GM18498 (cell line): ENCODE measurements around the gene TBC1D8.

Experiments
- ATAC-seq: cut with Tn5 transposase; IDR thresholded peaks from one replicate; pipeline ENCODE4 v1.9.1; 2021; ENCODE audit warnings: mild to moderate bottlenecking, moderate library complexity; ENCODE audit not compliant: unreplicated experiment

TBC1D8 gene

DNA sequence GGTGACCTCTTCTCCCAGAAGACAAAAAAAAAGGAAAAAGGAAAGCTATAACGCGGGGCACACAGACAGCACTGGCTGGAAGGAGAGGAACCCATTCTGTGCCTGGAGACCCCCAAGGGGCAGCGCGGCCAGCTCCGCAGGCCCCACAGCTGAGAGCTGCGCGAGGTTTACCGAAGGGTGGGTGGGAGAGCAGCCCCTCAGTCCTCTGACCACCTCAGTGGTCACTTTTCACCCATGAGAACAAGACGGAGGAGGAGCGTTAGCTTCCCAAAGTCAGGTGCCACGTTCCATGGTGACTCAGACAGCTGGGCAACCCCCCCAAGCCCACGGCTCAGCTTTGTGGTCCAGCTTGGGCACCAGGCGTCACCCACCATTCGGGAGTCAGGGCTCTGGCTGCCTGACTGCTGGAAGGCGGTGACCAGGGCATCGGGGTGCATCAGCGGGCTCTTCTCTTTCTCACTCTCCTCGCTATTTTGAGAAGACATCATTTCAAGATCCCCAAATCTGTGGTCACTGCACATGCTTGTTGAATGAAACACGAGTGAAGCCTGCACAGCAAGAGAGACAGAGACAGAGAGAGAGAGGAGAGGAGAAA is 113.9 kb downstream of the TBC1D8 start:
- ATAC-seq: no peak

DNA sequence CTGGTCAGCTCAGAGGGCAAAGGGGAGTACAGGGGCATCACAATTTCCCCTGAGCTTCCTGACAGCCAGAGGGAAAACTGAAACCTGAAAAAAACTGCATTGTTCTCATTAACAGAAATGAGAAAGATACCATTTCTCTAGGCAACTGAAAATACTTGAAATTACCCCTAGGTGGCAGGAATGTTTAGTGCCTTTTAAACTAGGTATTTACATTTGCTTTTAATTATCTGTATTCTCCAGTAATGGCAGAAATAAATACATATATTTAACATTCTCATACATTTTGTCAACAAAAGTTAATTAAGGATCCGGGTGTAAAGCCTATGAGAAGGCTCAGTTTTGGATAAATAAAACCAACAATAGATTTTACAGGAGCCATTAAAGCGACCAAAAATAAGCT is 114.6 kb downstream of the TBC1D8 start:
- no peak for ATAC-seq

DNA sequence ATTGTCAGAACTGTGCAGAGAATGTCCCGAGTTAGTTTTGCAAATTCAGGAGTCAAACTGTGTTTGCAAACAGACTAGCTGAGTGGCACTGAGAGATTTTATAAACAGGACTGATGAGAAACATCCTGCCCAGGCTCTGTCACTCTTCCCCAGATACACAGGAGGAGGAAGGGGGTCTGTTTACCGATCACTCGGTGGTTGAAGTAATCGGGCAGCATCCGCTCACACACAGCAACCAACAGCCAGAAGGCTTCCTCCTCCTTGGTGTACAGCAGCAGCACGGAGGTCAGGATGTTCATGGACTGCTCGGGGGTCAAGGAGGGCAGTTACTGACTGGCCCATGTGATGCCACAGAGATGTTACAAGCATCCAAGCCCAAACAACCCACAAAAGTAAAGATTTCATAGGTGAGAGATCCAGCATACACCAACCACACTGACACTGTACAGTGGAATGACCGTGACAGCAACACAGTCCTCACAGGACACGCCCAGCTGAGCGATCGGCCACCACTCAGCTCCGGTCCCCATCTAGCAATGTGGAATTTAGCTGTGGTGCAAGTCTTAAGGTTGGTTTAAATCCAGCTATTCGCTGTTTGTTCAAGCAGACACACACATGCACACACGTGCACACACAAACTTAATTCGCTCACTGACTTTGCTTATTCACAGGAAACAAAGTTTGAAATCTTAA is 119.0 kb downstream of the TBC1D8 start:
- no peak for ATAC-seq

DNA sequence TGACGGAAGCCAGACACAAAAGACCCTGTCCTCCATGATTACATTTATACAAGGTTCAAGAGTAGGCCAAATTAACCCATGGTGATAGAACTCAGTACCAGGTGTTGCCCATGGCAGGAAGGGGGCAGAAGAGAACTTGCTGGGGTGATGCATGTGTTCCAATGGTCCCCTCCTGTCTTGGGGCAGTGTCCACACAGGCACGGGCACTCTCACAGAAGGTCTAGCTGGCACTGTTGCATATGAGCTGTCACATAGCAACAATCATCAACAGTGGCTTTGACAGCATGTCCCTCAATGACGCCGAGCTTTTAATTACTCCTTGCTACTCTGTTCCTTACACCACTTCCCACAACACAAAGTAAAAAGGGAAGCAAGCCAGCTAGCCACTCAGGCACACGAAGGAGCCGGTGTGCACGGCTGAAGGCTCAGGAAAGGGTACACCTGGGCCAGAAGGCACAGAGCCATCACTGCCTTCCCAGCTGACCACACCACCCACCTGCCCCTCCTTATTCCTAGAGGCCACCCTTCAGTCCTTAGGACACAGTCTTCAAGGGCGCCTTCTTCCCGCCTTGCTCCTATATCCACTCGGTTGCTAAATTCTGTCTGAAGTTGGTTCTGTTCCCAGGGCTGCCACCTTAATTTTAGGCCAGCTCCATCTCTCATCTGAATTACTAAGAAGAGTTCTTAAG is 120.2 kb downstream of the TBC1D8 start:
- ATAC-seq: no peak

DNA sequence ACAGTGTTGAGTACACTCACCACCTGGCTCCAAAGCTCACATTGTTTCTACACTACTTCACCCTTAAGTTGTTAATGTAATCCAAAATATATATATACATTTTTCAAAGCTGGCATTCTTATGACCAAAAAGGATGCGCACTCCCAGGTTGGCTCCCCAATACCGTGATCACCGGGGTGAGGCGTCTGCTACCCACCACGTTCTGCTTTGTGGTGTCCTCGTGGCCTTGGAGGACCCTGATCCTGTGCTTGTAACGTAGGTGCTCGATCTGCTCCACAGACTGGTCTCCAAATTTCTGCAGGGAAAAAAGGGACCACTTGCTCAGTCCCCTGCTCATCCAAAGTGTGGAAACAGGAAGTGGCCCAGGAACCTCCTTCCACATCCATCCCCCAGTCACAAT is 123.3 kb downstream of the TBC1D8 start:
- ATAC-seq: no peak

DNA sequence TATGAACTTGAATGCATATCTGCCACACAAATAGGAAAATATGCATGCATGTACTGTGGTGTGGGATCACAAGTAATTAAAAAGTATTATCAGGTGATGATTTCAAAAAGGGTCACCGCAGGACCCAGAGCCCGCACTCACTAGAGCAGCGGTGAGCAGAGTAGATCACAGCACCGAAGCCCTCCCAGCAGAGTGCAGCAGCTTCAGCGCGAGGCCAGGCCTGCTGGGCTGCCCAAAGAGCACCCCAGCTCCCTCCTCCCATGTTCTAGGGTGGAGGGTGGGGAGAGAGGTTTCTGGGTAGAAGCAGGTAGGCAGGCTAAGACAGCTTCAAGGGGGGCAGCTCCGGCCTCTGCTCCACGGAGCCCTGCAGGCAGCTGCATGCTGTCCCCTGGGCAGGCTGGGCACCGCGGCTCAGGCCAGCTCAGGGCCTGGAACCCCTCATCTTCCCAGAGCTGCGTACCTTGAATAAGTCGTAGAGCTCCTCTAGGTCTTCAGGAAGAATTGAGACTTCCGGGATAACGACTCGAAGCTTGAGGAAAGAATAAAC is 124.2 kb downstream of the TBC1D8 start:
- ATAC-seq: no peak

DNA sequence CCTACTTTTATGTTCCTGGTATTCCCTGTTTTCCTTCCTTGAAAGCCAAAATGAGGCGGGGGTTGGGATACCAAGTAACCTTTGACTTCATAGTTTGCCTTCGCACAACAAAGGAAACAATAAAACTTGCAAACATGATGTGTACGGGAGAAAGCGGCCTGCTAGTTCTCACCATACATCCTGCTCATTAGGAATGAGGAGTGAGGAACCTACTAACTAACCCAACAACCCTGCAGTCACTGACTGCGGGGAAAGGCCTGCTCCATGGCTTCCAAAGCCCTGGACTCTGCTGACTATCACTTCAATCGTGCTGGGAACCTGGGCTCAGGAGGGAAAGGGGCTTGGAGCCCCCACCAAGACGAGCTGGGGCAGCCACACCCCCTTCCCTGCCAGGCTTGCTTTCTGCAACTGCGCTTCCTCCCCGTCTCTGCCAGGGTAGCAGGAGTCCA is 124.9 kb downstream of the TBC1D8 start:
- ATAC-seq: no peak

DNA sequence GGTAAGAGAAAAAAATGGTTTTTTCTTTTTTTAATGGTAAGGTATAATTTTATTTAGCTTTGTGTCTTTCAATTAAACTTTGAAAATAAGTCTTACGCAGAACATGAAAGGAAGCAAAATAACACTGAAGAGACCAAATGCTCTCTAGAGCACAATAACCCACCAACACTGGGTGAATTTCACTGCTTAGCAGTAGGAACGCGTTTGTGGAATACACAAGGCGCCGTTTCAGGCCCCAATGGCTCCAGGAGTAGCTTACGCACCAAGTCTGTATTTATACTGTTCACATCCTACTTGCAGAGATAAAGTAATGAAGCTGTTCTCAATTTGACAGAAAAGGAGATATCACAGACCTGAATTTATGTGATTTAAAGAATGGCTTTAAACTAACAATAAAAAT is 125.6 kb downstream of the TBC1D8 start:
- ATAC-seq: no peak

DNA sequence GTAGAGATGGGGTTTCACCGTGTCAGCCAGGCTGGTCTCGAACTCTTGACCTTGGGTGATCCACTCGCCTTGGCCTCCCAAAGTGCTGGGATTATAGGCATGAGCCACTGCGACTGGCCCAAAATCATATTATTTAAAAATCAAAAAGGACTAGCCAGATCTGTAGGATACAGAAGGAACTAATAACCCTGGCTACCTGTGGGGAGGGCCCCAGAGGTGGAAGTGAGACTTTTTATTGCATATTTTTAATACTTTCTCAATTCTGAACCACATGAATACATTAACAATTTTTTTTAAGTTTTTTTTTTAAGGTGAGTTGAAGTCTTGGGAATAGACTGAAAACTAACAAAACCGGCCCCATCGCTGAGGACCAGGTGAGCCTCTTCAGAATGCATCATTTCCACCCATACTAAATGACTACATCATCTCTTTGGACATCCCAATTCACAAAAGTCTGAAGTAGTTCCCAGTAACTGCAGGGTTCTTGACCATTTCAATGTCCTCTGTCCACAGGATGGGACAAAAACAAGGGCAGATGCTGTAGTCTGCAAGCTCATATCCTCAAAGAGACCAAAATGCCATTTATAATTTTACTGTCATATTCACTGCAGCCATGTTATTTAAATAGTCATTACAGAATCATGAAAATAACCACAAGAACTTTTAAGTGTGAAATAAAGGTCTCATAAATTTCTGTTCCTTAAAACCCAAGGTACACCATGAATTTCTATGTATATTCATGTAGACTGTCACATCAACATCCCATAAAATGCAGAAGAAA is 127.7 kb downstream of the TBC1D8 start:
- ATAC-seq: no peak

DNA sequence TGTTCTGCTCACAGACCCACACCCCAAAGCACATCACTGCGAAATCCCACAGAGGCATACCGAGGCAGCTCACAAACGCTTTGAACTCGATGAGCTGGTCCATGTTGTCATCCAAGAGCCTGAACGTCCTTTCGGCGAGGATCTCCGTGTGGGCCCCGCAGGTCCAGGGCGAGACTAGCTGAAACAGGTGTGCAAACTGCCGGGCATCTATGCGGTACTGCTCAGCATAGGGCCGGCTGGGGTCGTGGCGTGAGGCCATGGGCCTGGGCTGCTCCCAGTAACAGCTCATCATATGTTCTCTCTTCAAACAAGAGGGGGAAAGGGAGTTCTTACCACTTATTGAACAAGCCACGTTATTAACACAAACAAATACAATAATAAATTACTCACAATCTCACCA is 129.0 kb downstream of the TBC1D8 start:
- ATAC-seq: no peak

DNA sequence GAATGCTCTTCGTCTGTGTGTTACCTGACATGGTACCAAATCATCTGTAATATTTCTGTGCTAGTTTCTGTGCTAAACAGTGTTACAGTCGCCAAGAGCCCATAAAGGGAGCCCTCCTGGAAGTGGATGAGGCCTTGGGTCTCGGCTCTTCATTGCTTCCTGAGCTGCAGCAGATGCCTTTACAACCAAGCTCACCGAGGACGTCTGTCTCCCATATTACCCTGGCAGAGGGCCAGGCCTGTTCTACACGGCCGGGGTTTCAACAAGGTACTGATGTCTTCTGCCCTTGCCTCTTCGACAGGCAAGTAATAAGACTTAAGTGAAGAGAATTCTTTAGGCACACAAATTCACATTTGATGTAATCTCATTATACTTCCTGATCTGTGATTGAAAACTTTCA is 132.2 kb downstream of the TBC1D8 start:
- ATAC-seq: no peak

DNA sequence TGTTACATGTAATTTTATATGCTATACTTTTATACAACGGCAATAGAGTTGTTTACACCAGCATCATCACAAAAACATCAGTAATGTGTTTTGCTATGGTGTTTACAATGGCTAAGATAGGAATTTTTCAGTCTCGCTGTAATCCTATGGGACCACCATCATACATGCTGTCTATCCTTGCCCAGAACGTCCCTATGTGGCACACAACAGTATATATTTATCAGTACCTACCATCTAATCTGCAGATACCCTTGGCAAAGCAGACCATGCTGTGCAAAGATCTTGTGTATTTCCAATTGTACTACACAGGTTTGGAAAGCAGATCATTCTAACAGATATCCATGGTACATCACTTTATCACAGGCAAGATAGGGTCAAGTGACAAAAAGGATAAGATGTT is 133.8 kb downstream of the TBC1D8 start:
- no peak for ATAC-seq

DNA sequence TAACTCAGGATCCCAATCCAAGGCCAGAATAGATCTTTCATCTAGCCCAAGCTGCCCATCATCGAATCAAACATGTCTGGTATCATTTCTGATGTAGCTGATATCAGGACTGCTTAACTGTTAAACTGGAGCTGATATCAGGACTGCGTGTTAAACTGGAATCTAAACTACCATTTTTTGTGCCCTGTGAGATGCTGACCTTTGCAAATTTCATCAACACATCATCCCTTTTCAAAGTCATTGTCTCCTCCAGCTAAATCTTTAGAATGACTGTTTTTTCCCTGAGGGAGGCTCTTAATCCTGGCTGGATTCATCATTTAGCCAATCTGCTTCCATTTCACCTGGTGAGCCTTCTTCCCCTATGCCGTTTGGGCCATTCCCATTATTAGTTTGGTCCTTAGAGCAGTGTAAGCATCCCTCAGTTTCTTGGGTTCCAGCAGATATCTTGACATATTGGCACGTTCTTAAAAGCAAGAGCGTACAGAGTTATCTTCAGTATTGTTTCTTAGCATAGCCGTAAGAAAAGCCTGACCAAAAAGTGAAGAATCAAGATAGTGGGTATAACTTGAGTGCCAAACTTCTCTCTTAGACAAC is 136.8 kb downstream of the TBC1D8 start:
- no peak for ATAC-seq

DNA sequence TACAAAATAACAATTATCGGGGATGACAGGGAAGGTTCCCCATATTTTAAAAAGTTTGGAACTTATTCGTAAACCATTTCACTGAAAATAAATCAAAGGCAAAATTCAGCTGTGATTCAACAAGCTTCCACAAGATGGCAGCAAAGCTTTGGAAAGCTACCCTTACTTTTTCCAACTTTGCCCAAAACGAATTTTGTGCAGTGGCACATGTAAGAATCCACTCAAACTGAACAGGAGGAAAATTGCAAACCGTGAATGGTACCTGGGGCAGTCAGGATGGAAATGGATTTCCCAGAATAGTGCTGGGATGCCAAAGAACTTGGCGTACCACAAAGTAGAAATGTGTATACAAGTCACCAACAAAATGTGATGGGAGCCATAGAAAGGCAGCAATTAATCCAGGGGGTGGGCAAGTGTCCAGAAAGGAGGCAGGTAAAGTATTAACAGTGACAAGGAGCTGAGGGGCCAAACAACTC is 138.4 kb downstream of the TBC1D8 start:
- ATAC-seq: no peak

DNA sequence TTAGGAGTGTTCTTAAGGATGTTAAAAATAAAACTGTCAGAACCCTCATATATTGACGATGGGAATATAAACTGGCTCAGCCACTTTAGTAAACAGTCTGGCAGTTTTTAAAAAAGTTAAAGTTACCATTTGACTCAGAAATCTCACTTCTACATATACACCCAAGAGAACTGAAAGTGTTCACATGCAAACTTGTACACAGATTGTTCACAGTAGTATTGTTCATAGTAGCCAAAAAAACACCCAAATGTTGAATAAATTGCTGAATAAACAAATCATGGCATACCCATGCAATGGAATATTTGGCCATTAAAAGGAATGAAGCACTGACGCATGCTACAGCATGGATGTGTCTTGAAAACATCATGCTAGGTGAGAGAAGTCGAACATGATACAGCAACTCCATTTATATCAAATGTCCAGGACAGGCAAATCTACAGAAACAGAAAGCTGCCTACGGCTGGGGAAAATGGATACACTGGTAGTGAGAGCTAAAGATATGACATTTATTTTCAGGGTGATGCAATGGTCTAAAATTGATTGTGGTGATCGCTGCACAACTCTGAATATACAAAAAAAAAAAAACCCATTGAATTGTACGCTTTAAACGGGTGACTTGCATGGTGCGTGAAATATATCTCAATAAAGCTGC is 139.0 kb downstream of the TBC1D8 start:
- peak; percentile 77 for ATAC-seq

DNA sequence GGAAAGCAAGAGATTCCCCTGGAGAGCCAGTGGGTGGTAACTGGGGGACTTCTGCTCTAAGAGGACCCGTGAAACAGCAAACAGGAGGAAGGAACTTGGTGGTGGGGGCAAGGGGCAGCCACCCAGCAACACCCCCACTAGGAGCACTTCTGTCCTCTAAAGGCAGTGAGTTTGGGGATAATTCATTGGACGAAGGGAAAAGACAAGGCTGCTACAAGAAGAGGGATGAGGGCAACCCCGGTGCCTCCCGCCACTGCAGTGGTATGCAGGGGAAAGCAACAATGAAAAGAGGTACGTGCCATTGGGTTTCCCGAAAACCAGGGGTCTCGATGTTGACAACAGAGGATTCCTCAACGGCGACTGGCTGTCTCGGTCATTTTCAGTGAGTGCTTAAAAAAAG is 140.0 kb downstream of the TBC1D8 start:
- no peak for ATAC-seq

DNA sequence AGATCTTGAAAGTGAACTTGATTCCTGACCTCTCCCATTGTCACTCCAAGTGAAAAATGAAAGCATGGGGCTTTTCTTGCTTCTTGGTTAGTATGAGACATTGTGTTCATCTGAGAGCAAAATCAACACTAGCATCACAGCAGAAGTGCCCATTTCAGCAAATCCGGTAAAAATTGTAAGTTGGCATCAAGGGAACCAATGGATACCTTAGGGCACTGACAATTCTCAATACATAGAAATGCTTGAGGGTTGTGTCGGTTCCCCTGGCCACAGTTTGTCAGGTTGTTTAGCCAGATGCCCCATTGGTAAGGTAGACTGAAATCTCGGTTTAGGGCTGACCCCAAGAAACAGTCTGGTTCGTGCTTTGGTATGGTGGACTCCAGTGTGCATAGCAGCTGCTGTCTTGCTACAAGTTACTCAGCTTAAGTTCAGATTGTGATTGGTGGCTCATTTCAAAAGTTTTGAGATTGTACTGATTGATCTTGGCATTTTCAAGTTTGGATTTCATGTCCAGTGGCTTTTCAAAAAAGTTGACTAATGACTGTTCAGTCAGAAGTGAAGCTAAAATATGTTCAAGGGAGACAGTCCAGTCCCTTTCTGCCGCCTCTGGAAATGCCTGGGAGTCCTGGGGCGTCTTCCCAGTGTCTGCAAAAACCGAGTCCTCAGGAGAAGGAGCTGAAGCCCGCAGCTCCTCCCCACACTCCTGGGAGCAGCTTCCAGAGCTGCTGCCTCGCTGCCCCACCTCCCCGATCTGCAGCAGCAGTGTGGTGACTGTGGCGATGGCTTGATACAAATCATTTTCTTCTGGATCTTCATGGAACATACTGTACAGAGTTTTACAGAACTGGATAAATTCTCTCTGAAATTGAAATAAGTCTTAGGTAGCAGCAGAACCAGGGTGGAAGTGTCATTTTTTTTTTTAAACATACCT is 143.5 kb downstream of the TBC1D8 start:
- no peak for ATAC-seq

DNA sequence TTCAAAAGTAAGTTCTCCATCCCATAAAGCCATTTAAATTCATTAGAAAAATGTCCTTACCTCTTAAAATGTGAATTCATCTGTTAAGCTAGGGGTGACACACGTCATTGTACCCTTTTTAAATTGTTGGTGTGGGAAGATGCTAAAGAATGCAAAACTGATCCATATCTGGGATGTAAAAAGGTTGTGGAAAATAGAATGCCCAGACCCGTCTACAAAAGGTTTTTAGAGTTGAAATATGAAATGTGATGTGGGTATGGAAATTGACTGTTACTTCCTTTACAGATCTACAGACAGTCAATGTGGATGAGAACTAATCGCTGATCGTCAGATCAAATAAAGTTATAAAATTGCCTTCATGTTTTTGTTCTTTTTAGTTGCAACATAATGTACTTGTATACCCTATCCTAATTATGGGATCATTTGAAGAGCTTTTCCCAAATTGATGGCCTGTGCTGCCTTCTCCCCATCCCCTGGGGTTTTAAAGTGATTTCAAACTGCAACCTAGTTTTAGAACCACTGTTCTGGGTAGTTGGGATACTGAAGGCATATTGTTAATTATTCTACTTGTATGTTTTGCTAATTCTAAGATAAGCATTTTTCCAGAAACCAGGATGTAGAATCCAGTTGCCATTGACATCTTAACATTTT is 145.0 kb downstream of the TBC1D8 start:
- ATAC-seq: no peak
